ES-I3 (cell line): ENCODE measurements around the gene BMERB1.

ENCODE experiments used
- H3K36me3 ChIP-seq: 2 replicates; pipeline ENCODE4 v1.6.1; 2013; ENCODE audit warnings: mild to moderate bottlenecking, low read length, control low read depth, moderate library complexity; ENCODE audit not compliant: insufficient read depth
- H3K4me1 ChIP-seq: 2 replicates; pipeline ENCODE4 v1.6.1; 2013; ENCODE audit warnings: mild to moderate bottlenecking, control low read depth, low read length; ENCODE audit not compliant: insufficient read depth
- H3K9ac ChIP-seq: 2 replicates; pipeline ENCODE4 v1.6.1; 2013; ENCODE audit warnings: low read depth, mild to moderate bottlenecking, low read length, moderate library complexity
- H3K9me3 ChIP-seq: 2 replicates; pipeline ENCODE4 v1.6.1; 2013; ENCODE audit warnings: mild to moderate bottlenecking, low read length, moderate library complexity; ENCODE audit not compliant: control insufficient read depth, insufficient read depth

The BMERB1 gene

GRCh38 chr16:15592324-15592723, 157.9 kb downstream of the BMERB1 start:
- Histone ChIP-seq H3K9ac (no peak overlapping the region), H3K4me1 (peaks cover 14% of the 10 kb centered on the region; the same call in 1 of the 2 replicates), H3K36me3 (peaks cover 15% of the 10 kb centered on the region; the same call in 1 of the 2 replicates), H3K9me3 (peaks cover 3% of the 10 kb centered on the region; the same call in 1 of the 2 replicates)

GRCh38 chr16:15593235-15593634, 158.8 kb downstream of the BMERB1 start:
- H3K4me1 ChIP-seq = peaks cover 14% of the 10 kb centered on the region; the same call in 1 of the 2 replicates
- H3K9ac ChIP-seq = no peak overlapping the region
- no peaks in the 10 kb centered on the region for H3K9me3 ChIP-seq
- H3K36me3 ChIP-seq = peaks cover 15% of the 10 kb centered on the region; the same call in 1 of the 2 replicates

GRCh38 chr16:15594711-15595320, 160.4 kb downstream of the BMERB1 start:
- Histone ChIP-seq H3K9me3 (no peaks in the 10 kb centered on the region), H3K4me1 (peaks cover 14% of the 10 kb centered on the region; the same call in 1 of the 2 replicates), H3K36me3 (peaks cover 17% of the 10 kb centered on the region; the same call in 1 of the 2 replicates), H3K9ac (no peak overlapping the region)

GRCh38 chr16:15597135-15597534, 162.7 kb downstream of the BMERB1 start:
- H3K4me1 ChIP-seq = peaks cover 14% of the 10 kb centered on the region; the same call in 1 of the 2 replicates
- no peaks in the 10 kb centered on the region for H3K9me3 ChIP-seq
- H3K36me3 ChIP-seq = peaks cover 26% of the 10 kb centered on the region; the same call in 1 of the 2 replicates
- no peak overlapping the region for H3K9ac ChIP-seq

GRCh38 chr16:15597822-15598647, 163.6 kb downstream of the BMERB1 start:
- H3K36me3 ChIP-seq = peaks cover 26% of the 10 kb centered on the region; the same call in 1 of the 2 replicates
- peaks cover 13% of the 10 kb centered on the region; the same call in 1 of the 2 replicates for H3K4me1 ChIP-seq

GRCh38 chr16:15598648-15599190, 164.3 kb downstream of the BMERB1 start:
- peaks cover 26% of the 10 kb centered on the region; the same call in 1 of the 2 replicates for H3K36me3 ChIP-seq
- H3K9me3 ChIP-seq = no peaks in the 10 kb centered on the region
- H3K4me1 ChIP-seq = peaks cover 7% of the 10 kb centered on the region; the same call in 1 of the 2 replicates
- no peak overlapping the region for H3K9ac ChIP-seq

More at GRCh38 chr16:15597822-15598647, 163.6 kb downstream of the BMERB1 start:
- no peak overlapping the region for H3K9ac ChIP-seq
- no peaks in the 10 kb centered on the region for H3K9me3 ChIP-seq

- Histone ChIP-seq H3K4me1 (peaks cover 7% of the 10 kb centered on the region; the same call in 1 of the 2 replicates), H3K36me3 (peaks cover 25% of the 10 kb centered on the region; the same call in 1 of the 2 replicates)
Measured at GRCh38 chr16:15599303-15600070, 165.1 kb downstream of the BMERB1 start.

GRCh38 chr16:15601212-15601879, 167.0 kb downstream of the BMERB1 start:
- Histone ChIP-seq H3K9ac (no peak overlapping the region), H3K36me3 (peaks cover 11% of the 10 kb centered on the region; the same call in 1 of the 2 replicates), H3K4me1 (no peaks in the 10 kb centered on the region; the same call in 1 of the 2 replicates), H3K9me3 (no peaks in the 10 kb centered on the region)

More at GRCh38 chr16:15599303-15600070, 165.1 kb downstream of the BMERB1 start:
- no peak overlapping the region for H3K9ac ChIP-seq
- no peaks in the 10 kb centered on the region for H3K9me3 ChIP-seq

- H3K9ac ChIP-seq = no peak overlapping the region
- H3K4me1 ChIP-seq = no peaks in the 10 kb centered on the region; the same call in 1 of the 2 replicates
- peaks cover 11% of the 10 kb centered on the region; the same call in 1 of the 2 replicates for H3K36me3 ChIP-seq
- H3K9me3 ChIP-seq = no peaks in the 10 kb centered on the region
Measured at GRCh38 chr16:15602285-15603044, 168.1 kb downstream of the BMERB1 start.

- H3K4me1 ChIP-seq = peaks cover 7% of the 10 kb centered on the region; the same call in 1 of the 2 replicates
- H3K9me3 ChIP-seq = no peaks in the 10 kb centered on the region
- H3K9ac ChIP-seq = no peak overlapping the region; the same call in 1 of the 2 replicates
- peaks cover 15% of the 10 kb centered on the region; the same call in 1 of the 2 replicates for H3K36me3 ChIP-seq
Measured at GRCh38 chr16:15604460-15605440, 170.4 kb downstream of the BMERB1 start.

- peaks cover 17% of the 10 kb centered on the region for H3K36me3 ChIP-seq
- H3K4me1 ChIP-seq = peaks cover 7% of the 10 kb centered on the region; the same call in 1 of the 2 replicates
- no peak overlapping the region for H3K9ac ChIP-seq
Measured at GRCh38 chr16:15605839-15606517, 171.6 kb downstream of the BMERB1 start.

More at GRCh38 chr16:15605839-15606517, 171.6 kb downstream of the BMERB1 start:
- no peaks in the 10 kb centered on the region for H3K9me3 ChIP-seq
